OCI-LY7 (cell line): ENCODE measurements around the gene C9orf50. TPM values are rescaled to one million over a fixed set of nuclear protein-coding genes. Genes with fewer than 3 reads are reported as not detected.

ENCODE experiments used
- BruUV-seq: library from RNA; stranded (reverse); fragments of 400-500 nt; replicated peaks from 2 replicates; lab custom pipeline; 2021; lab: Mats Ljungman, UMichigan
- CTCF ChIA-PET: fragments of 300-600 bp; sonication (Branson Sonifier 250); formaldehyde crosslinking; loops from one replicate; lab custom pipeline; 2022; ENCODE audit warnings: antibody characterized with exemption; ENCODE audit not compliant: unreplicated experiment; lab: Charles Lee
- POLR2A ChIA-PET: fragments of 300-600 bp; sonication (Branson Sonifier 250); formaldehyde crosslinking; loops from one replicate; lab custom pipeline; 2022; ENCODE audit warnings: antibody characterized with exemption; lab: Charles Lee
- DNase-seq: peaks from one replicate; pipeline ENCODE4 v3.0.0-alpha.2; 2015; ENCODE audit warnings: low spot score
- H2AFZ ChIP-seq: fragments of 200-600 bp; sonication (generic), shearing (Covaris generic); 2 replicates; pipeline ENCODE4 v1.6.1; 2014; ENCODE audit warnings: mild to moderate bottlenecking, antibody characterized with exemption, low read length, moderate library complexity
- H3K27ac ChIP-seq: fragments of 200-600 bp; sonication (generic); 2 replicates; pipeline ENCODE4 v1.5.1; 2014; ENCODE audit warnings: mixed run types, low read depth, mild to moderate bottlenecking, moderate library complexity, low read length, inconsistent platforms; ENCODE audit not compliant: poor library complexity, severe bottlenecking
- H3K36me3 ChIP-seq: fragments of 200-600 bp; sonication (generic); 2 replicates; pipeline ENCODE4 v1.6.1; 2014; ENCODE audit warnings: mild to moderate bottlenecking, antibody characterized with exemption, low read length, moderate library complexity, mixed read lengths; ENCODE audit not compliant: insufficient read depth
- H3K4me1 ChIP-seq: fragments of 200-600 bp; sonication (generic); 2 replicates; pipeline ENCODE4 v1.5.1; 2014; ENCODE audit warnings: mild to moderate bottlenecking, low read length; ENCODE audit not compliant: insufficient read depth, poor library complexity, severe bottlenecking
- H3K4me2 ChIP-seq: fragments of 200-600 bp; sonication (generic); 2 replicates; pipeline ENCODE4 v1.6.1; 2014; ENCODE audit warnings: mild to moderate bottlenecking, low read length
- H3K4me3 ChIP-seq: fragments of 200-600 bp; sonication (generic); 2 replicates; pipeline ENCODE4 v1.5.1; 2014; ENCODE audit warnings: mild to moderate bottlenecking, low read depth, low read length; ENCODE audit not compliant: poor library complexity, severe bottlenecking
- H3K79me2 ChIP-seq: fragments of 200-600 bp; sonication (generic); 2 replicates; pipeline ENCODE4 v1.6.1; 2016; ENCODE audit warnings: low read depth, mild to moderate bottlenecking, low read length, moderate library complexity, mixed read lengths; ENCODE audit not compliant: insufficient read depth
- H3K9me2 ChIP-seq: fragments of 200-600 bp; sonication (generic); 2 replicates; pipeline ENCODE4 v1.6.1; 2016; ENCODE audit warnings: mild to moderate bottlenecking, low read length, mixed read lengths; ENCODE audit not compliant: insufficient read depth
- H3K9me3 ChIP-seq: fragments of 200-600 bp; sonication (generic); 2 replicates; pipeline ENCODE4 v1.6.1; 2014; ENCODE audit warnings: mild to moderate bottlenecking, mixed run types, low read length, mixed read lengths
- H4K20me1 ChIP-seq: fragments of 200-600 bp; sonication (generic); 2 replicates; pipeline ENCODE4 v1.6.1; 2014; ENCODE audit warnings: mild to moderate bottlenecking, antibody characterized with exemption, low read length, moderate library complexity, mixed read lengths; ENCODE audit not compliant: insufficient read depth
- EZH2phosphoT487 ChIP-seq: fragments of 200-600 bp; sonication (generic); IDR thresholded peaks from 2 replicates; pipeline ENCODE4 v1.6.1; 2018; ENCODE audit warnings: low read depth, borderline replicate concordance, mild to moderate bottlenecking, mixed run types, antibody characterized with exemption, low read length, moderate library complexity, mixed read lengths
- intact Hi-C: fragments of 100-400 bp; cut with micrococcal nuclease; formaldehyde crosslinking; loops from one replicate; pipeline ENCODE4 v1.10.0; 2022; ENCODE audit not compliant: unreplicated experiment
- total RNA-seq, 2 experiments: library from RNA; depleted of rRNA in 1 of 2; stranded (reverse); fragments of >200 nt in 1 of 2; shearing (Covaris generic) in 1 of 2; gene quantifications; 2 replicates each; pipeline ENCODE4 v1.2.3, GENCODE V29; 2014 to 2022
- TF ChIP-seq, protein P1 (sequence below): fragments of 200-600 bp; sonication (generic); conservative IDR thresholded peaks from 2 replicates; pipeline ENCODE4 v1.5.1; 2014; ENCODE audit warnings: mild to moderate bottlenecking, antibody characterized with exemption, low read length, moderate library complexity, mixed read lengths

The C9orf50 gene
- total RNA-seq, 2 experiments from 2014 or later, result not detected

DNA sequence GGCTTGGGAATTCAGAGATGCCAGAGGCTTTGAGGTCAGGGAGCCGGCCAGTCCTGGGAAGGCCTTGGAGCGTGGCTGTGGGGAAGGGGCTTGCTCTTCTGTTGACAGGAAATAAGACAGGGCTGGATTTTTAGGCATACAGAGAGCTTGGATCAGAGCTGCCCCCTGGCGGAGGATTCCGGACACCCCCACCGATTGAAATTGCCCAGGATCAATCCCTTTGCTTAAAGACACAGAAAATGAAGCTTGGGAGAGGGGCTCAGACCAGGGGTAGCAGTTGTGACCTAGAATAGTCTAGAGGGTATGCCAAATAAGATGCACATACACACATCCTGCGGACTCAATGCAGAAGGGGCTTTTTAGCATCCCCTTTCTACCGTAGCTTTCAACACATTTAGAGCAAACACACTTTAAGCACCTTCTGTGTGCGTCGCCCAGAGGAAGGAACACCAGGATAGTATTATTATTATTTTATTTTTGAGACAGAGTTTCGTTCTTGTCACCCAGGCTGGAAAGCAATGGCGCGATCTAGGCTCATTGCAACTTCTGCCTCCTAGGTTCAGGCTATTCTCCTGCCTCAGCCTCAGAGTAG is 3.4 kb upstream of the C9orf50 start:
- H3K4me2 ChIP-seq, result peak overlapping the region; percentile 71
- no peaks in the 10 kb centered on the region for H3K9me3 ChIP-seq
- H3K79me2 ChIP-seq, result peaks cover 32% of the 10 kb centered on the region
- ChIA-PET CTCF (interaction anchor here (1.0 to 1.7 kb wide), 3 partner anchors 16 to 485 kb away, joined by 3 to 5 read pairs (median 4); no protein-coding TSS in a partner anchor), POLR2A (interaction anchor here (0.8 to 1.0 kb wide), 2 partner anchors 106 to 413 kb away, joined by 3 read pairs; no protein-coding TSS in a partner anchor)
- intact Hi-C loops, result no loop called here
- peaks cover 23% of the 10 kb centered on the region for H4K20me1 ChIP-seq
- peak overlapping the region; percentile 73 for H3K27ac ChIP-seq
- peak; percentile 77 for DNase-seq
- TF ChIP-seq, protein P1, sequence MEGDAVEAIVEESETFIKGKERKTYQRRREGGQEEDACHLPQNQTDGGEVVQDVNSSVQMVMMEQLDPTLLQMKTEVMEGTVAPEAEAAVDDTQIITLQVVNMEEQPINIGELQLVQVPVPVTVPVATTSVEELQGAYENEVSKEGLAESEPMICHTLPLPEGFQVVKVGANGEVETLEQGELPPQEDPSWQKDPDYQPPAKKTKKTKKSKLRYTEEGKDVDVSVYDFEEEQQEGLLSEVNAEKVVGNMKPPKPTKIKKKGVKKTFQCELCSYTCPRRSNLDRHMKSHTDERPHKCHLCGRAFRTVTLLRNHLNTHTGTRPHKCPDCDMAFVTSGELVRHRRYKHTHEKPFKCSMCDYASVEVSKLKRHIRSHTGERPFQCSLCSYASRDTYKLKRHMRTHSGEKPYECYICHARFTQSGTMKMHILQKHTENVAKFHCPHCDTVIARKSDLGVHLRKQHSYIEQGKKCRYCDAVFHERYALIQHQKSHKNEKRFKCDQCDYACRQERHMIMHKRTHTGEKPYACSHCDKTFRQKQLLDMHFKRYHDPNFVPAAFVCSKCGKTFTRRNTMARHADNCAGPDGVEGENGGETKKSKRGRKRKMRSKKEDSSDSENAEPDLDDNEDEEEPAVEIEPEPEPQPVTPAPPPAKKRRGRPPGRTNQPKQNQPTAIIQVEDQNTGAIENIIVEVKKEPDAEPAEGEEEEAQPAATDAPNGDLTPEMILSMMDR, result peak; percentile 93
- no peak for TF ChIP-seq EZH2phosphoT487
- H3K9me2 ChIP-seq, result no peaks in the 10 kb centered on the region
- H2AFZ ChIP-seq, result peak overlapping the region; percentile 63
- H3K4me3 ChIP-seq, result no peak overlapping the region
- peaks cover 38% of the 10 kb centered on the region for H3K4me1 ChIP-seq
- BruUV-seq, result no TSS peak
- H3K36me3 ChIP-seq, result peaks cover 22% of the 10 kb centered on the region

DNA sequence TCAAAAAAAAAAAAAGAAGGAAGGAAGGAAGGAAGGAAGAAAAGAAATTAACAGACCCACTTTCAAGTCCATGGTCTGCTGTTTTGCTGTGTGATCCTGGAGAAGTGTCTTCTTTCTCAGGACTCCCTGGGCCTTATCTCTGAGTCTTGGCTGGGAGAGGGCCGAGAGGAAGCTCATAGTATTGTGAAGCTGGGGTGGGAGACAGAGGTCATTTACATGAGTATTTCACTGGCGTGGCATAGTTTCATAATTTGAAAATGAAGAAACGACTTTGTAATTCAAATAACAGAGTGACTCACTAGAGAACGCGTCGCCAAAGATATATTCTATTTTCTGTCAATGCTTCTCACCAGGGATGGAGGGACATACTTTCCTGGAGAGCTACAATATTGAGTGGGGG is 2.4 kb upstream of the C9orf50 start:
- TF ChIP-seq, protein P1, result no peak
- TF ChIP-seq EZH2phosphoT487, result no peak
- Histone ChIP-seq H3K4me1 (peaks cover 31% of the 10 kb centered on the region), H4K20me1 (peaks cover 15% of the 10 kb centered on the region), H2AFZ (no peak overlapping the region), H3K4me3 (no peak overlapping the region), H3K9me3 (no peaks in the 10 kb centered on the region), H3K27ac (no peak overlapping the region), H3K9me2 (no peaks in the 10 kb centered on the region), H3K79me2 (peaks cover 22% of the 10 kb centered on the region), H3K36me3 (peaks cover 12% of the 10 kb centered on the region), H3K4me2 (no peak overlapping the region)
- POLR2A ChIA-PET, result interaction anchor here (0.6 to 0.8 kb wide), 2 partner anchors 412 to 667 kb away, joined by 3 to 6 read pairs; no protein-coding TSS in a partner anchor
- CTCF ChIA-PET, result interaction anchor here (1.4 kb wide), 1 partner anchor 484 kb away, joined by 3 read pairs; no protein-coding TSS in a partner anchor
- intact Hi-C loops, result no loop called here
- BruUV-seq, result no TSS peak
- DNase-seq, result no peak
